Measurements from ENCODE around the gene BANF2. TPM values are rescaled to one million over a fixed set of nuclear protein-coding genes. Genes with fewer than 3 reads are reported as not detected.

Gene BANF2
- total and polyA plus RNA-seq, 2 experiments from 2014 or later: not detected

- no peak for TF ChIP-seq ZNF462 (CRISPR knock-in tag; IDR thresholded peaks at IDR 0.05)
- no peak for TF ChIP-seq CTCF (conservative IDR thresholded peaks at IDR 0.05; ENCODE audit: low read depth in 2 of 2)
- no peak for TF ChIP-seq POLR2AphosphoS5 (IDR thresholded peaks at IDR 0.05; ENCODE audit: low read depth)
- TF ChIP-seq ETS1 (IDR thresholded peaks at IDR 0.05): no peak
Measured at GRCh38 chr20:17732907-17733521, 33.2 kb downstream of the BANF2 start (continued).

GRCh38 chr20:17733767-17734304, 34.1 kb downstream of the BANF2 start:
- no peaks in the 10 kb centered on the region for H3K79me2 ChIP-seq (replicated peaks; ENCODE audit: insufficient read depth)
- Mint-ChIP-seq H3K4me1 (peaks cover 15% of the 10 kb centered on the region; the same call in 1 of the 3 replicates), H3K4me3 (no peak overlapping the region), H3K27ac (no peak overlapping the region), H3K9me3 (peaks cover 27% of the 10 kb centered on the region), H3K36me3 (ENCODE audit: low read depth) (peaks cover 21% of the 10 kb centered on the region), H3K27me3 (ENCODE audit: insufficient read depth, low read depth, poor library complexity) (peaks cover 3% of the 10 kb centered on the region)
- no peak for ATAC-seq
- H3K9me2 ChIP-seq (ENCODE audit: insufficient read depth): peaks cover 2% of the 10 kb centered on the region; the same call in 1 of the 2 replicates
- H3K4me1 ChIP-seq (ENCODE audit: insufficient read depth): no peaks in the 10 kb centered on the region
- DNase-seq (ENCODE audit: low spot score): no peak
- no peak overlapping the region for H3K4me2 ChIP-seq
- H2AFZ ChIP-seq: peak overlapping the region; percentile 21; the same call in 1 of the 2 replicates
- H3K36me3 ChIP-seq (ENCODE audit: insufficient read depth): no peaks in the 10 kb centered on the region
- H3K27me3 ChIP-seq (ENCODE audit: insufficient read depth): no peaks in the 10 kb centered on the region
- no peaks in the 10 kb centered on the region for H4K20me1 ChIP-seq (replicated peaks; ENCODE audit: insufficient read depth)
- H3K4me3 ChIP-seq: no peak overlapping the region
- no peaks in the 10 kb centered on the region for H3F3A ChIP-seq (replicated peaks; ENCODE audit: low read depth)
- H3K27ac ChIP-seq (ENCODE audit: low read depth): no peak overlapping the region
- TF ChIP-seq EZH2phosphoT487 (IDR thresholded peaks at IDR 0.05; ENCODE audit: unreplicated experiment) (no peak), JUNB (IDR thresholded peaks at IDR 0.05; ENCODE audit: unreplicated experiment) (no peak), ZNF114 (CRISPR knock-in tag; IDR thresholded peaks at IDR 0.05) (no peak)
